Fibroblast of the conjunctiva (primary cell): ENCODE data around the gene SDC3.

Experiments
- DNase-seq: peaks from one replicate; pipeline ENCODE4 v3.0.0-alpha.2; 2010; ENCODE audit warnings: low read depth

The SDC3 gene

GRCh38 chr1:30848130-30848529, 60.4 kb downstream of the SDC3 start:
- no peak for DNase-seq

- DNase-seq = no peak
These were observed 61.1 kb downstream of the SDC3 start for GRCh38 chr1:30847358-30847972.

GRCh38 chr1:30846587-30846986, 62.0 kb downstream of the SDC3 start:
- no peak for DNase-seq

- no peak for DNase-seq
These were observed 62.7 kb downstream of the SDC3 start for GRCh38 chr1:30845904-30846290.

- no peak for DNase-seq
These were observed 63.2 kb downstream of the SDC3 start for GRCh38 chr1:30845237-30845903.

- no peak for DNase-seq
These were observed 63.9 kb downstream of the SDC3 start for GRCh38 chr1:30844631-30845030.

- no peak for DNase-seq
These were observed 65.7 kb downstream of the SDC3 start for GRCh38 chr1:30842697-30843354.

GRCh38 chr1:30840904-30841598, 67.5 kb downstream of the SDC3 start:
- no peak for DNase-seq

GRCh38 chr1:30839827-30840359, 68.7 kb downstream of the SDC3 start:
- no peak for DNase-seq

GRCh38 chr1:30838996-30839395, 69.6 kb downstream of the SDC3 start:
- no peak for DNase-seq

GRCh38 chr1:30837653-30838052, 70.9 kb downstream of the SDC3 start:
- DNase-seq = no peak

GRCh38 chr1:30834253-30834652, 74.3 kb downstream of the SDC3 start:
- no peak for DNase-seq

GRCh38 chr1:30830537-30830936, 78.0 kb downstream of the SDC3 start:
- no peak for DNase-seq

- DNase-seq = no peak
These were observed 78.7 kb downstream of the SDC3 start for GRCh38 chr1:30829889-30830288.

- DNase-seq = no peak
These were observed 83.7 kb downstream of the SDC3 start for GRCh38 chr1:30824736-30825429.

- DNase-seq = peak; percentile 99
These were observed 84.4 kb downstream of the SDC3 start for GRCh38 chr1:30823969-30824735.

- no peak for DNase-seq
These were observed 85.0 kb downstream of the SDC3 start for GRCh38 chr1:30823627-30823968.

GRCh38 chr1:30822966-30823581, 85.5 kb downstream of the SDC3 start:
- DNase-seq = no peak

- no peak for DNase-seq
These were observed 86.6 kb downstream of the SDC3 start for GRCh38 chr1:30822006-30822405.

- DNase-seq = no peak
These were observed 88.3 kb downstream of the SDC3 start for GRCh38 chr1:30820299-30820698.
